Neural cell (in vitro differentiated cells): Measurements from ENCODE around the gene MARS1. TPM values are rescaled to one million over a fixed set of nuclear protein-coding genes. Genes with fewer than 3 reads are reported as not detected.

ENCODE experiments used
- H2AFZ ChIP-seq: fragments of 200-600, 300-800 bp; sonication (generic), shearing (Covaris generic); 2 replicates; pipeline ENCODE4 v1.6.0; 2014; ENCODE audit warnings: low read depth, mild to moderate bottlenecking, antibody characterized with exemption, low read length, moderate library complexity
- H3F3A ChIP-seq: fragments of 200-600 bp; shearing (Covaris generic); 2 replicates; pipeline ENCODE4 v1.6.1; 2016; ENCODE audit warnings: mild to moderate bottlenecking, moderate library complexity, mixed read lengths, antibody characterized with exemption, low read length; ENCODE audit not compliant: insufficient read depth, poor library complexity, severe bottlenecking
- H3K27ac ChIP-seq: fragments of 200-600, 300-800 bp; sonication (generic), shearing (Covaris generic); 2 replicates; pipeline ENCODE4 v1.5.1; 2014; ENCODE audit warnings: mild to moderate bottlenecking, low read length, moderate library complexity
- H3K27me3 ChIP-seq: fragments of 300-800, 200-600 bp; sonication (generic), shearing (Covaris generic); 2 replicates; pipeline ENCODE4 v1.6.0; 2014; ENCODE audit warnings: mild to moderate bottlenecking, low read depth, low read length, moderate library complexity; ENCODE audit not compliant: insufficient read depth
- H3K36me3 ChIP-seq: fragments of 300-800, 200-600 bp; sonication (generic), shearing (Covaris generic); 2 replicates; pipeline ENCODE4 v1.5.1; 2014; ENCODE audit warnings: mild to moderate bottlenecking, antibody characterized with exemption, low read length, moderate library complexity; ENCODE audit not compliant: insufficient read depth
- H3K4me2 ChIP-seq: fragments of 300-800, 200-600 bp; sonication (generic), shearing (Covaris generic); 2 replicates; pipeline ENCODE4 v1.6.0; 2014; ENCODE audit warnings: mild to moderate bottlenecking, low read length
- H3K4me3 ChIP-seq: fragments of 300-800, 200-600 bp; sonication (generic), shearing (Covaris generic); 2 replicates; pipeline ENCODE4 v1.5.1; 2014; ENCODE audit warnings: mild to moderate bottlenecking, low read length, moderate library complexity
- H3K79me2 ChIP-seq: fragments of 200-600 bp; shearing (Covaris generic); replicated peaks from 2 replicates; pipeline ENCODE4 v1.6.0; 2014; ENCODE audit warnings: mild to moderate bottlenecking, low read length, moderate library complexity; ENCODE audit not compliant: insufficient read depth
- H3K9ac ChIP-seq: fragments of 300-800, 200-600 bp; sonication (generic), shearing (Covaris generic); 2 replicates; pipeline ENCODE4 v1.6.1; 2016; ENCODE audit warnings: mild to moderate bottlenecking, low read length, mixed read lengths
- H3K9me2 ChIP-seq: fragments of 200-600 bp; shearing (Covaris generic); 2 replicates; pipeline ENCODE4 v1.6.1; 2016; ENCODE audit warnings: mild to moderate bottlenecking, low read length, mixed read lengths; ENCODE audit not compliant: insufficient read depth
- H3K9me3 ChIP-seq: fragments of 200-600, 300-800 bp; sonication (generic), shearing (Covaris generic); 2 replicates; pipeline ENCODE4 v1.6.1; 2016; ENCODE audit warnings: mild to moderate bottlenecking, mixed run types, low read length, moderate library complexity, mixed read lengths
- H4K20me1 ChIP-seq: fragments of 200-600 bp; shearing (Covaris generic); 2 replicates; pipeline ENCODE4 v1.6.1; 2016; ENCODE audit warnings: mild to moderate bottlenecking, mixed run types; ENCODE audit not compliant: insufficient read depth
- CTCF ChIP-seq: fragments of 450-650 bp; IDR thresholded peaks from 2 replicates; pipeline ENCODE4 v1.5.1; 2014; ENCODE audit warnings: antibody characterized with exemption, mild to moderate bottlenecking, moderate library complexity; ENCODE audit not compliant: poor library complexity, severe bottlenecking
- EP300 ChIP-seq: fragments of 450-650 bp; conservative IDR thresholded peaks from 2 replicates; pipeline ENCODE4 v1.6.1; 2014; ENCODE audit warnings: antibody characterized with exemption, mild to moderate bottlenecking, moderate library complexity; ENCODE audit not compliant: poor library complexity, severe bottlenecking
- MXI1 ChIP-seq: fragments of 450-650 bp; conservative IDR thresholded peaks from 2 replicates; pipeline ENCODE4 v1.6.1; 2014; ENCODE audit warnings: antibody characterized with exemption, mild to moderate bottlenecking; ENCODE audit not compliant: poor library complexity, severe bottlenecking
- RAD21 ChIP-seq: fragments of 450-650 bp; conservative IDR thresholded peaks from 2 replicates; pipeline ENCODE4 v1.6.1; 2014; ENCODE audit warnings: antibody characterized with exemption, mild to moderate bottlenecking, moderate library complexity
- REST ChIP-seq: IDR thresholded peaks from 2 replicates; pipeline ENCODE4 v1.6.1; 2012; ENCODE audit warnings: borderline replicate concordance
- SMC3 ChIP-seq: fragments of 450-650 bp; conservative IDR thresholded peaks from 2 replicates; pipeline ENCODE4 v1.6.1; 2014; ENCODE audit warnings: antibody characterized with exemption, mild to moderate bottlenecking, moderate library complexity; ENCODE audit not compliant: poor library complexity
- polyA plus RNA-seq: library from polyadenylated mRNA; depleted of rRNA; stranded (reverse); fragments of >200 nt; gene quantifications from 2 replicates; pipeline ENCODE4 v1.2.3, GENCODE V29; 2014

The MARS1 gene
- polyA plus RNA-seq, 1 donor from 2014 or later = 321 TPM

- Histone ChIP-seq H3K9me2 (no peaks in the 10 kb centered on the region), H3K36me3 (no peaks in the 10 kb centered on the region), H3F3A (no peaks in the 10 kb centered on the region), H2AFZ (no peak overlapping the region), H3K9ac (no peak overlapping the region), H3K9me3 (no peaks in the 10 kb centered on the region), H4K20me1 (no peaks in the 10 kb centered on the region), H3K27ac (no peak overlapping the region), H3K4me2 (no peak overlapping the region), H3K4me3 (no peak overlapping the region), H3K79me2 (peaks cover 27% of the 10 kb centered on the region), H3K27me3 (no peaks in the 10 kb centered on the region)
- TF ChIP-seq MXI1 (no peak), SMC3 (no peak), CTCF (no peak), EP300 (no peak), REST (no peak)
Observed at GRCh38 chr12:57541717-57542116, 53.8 kb downstream of the MARS1 start.

- Histone ChIP-seq H3K4me3 (peak overlapping the region; percentile 8), H3F3A (no peaks in the 10 kb centered on the region), H2AFZ (no peak overlapping the region), H3K9me2 (no peaks in the 10 kb centered on the region), H3K9me3 (no peaks in the 10 kb centered on the region), H3K27ac (no peak overlapping the region), H4K20me1 (no peaks in the 10 kb centered on the region), H3K79me2 (peaks cover 30% of the 10 kb centered on the region), H3K9ac (no peak overlapping the region), H3K27me3 (no peaks in the 10 kb centered on the region), H3K4me2 (no peak overlapping the region), H3K36me3 (no peaks in the 10 kb centered on the region)
- TF ChIP-seq RAD21 (no peak), REST (no peak)
Observed at GRCh38 chr12:57543581-57543980, 55.7 kb downstream of the MARS1 start.
